ENCODE measurements around the gene SMIM23. TPM values are rescaled to one million over a fixed set of nuclear protein-coding genes. Genes with fewer than 3 reads are reported as not detected.

Gene SMIM23
- total RNA-seq, 2 donors from 2014 or later: not detected

DNA sequence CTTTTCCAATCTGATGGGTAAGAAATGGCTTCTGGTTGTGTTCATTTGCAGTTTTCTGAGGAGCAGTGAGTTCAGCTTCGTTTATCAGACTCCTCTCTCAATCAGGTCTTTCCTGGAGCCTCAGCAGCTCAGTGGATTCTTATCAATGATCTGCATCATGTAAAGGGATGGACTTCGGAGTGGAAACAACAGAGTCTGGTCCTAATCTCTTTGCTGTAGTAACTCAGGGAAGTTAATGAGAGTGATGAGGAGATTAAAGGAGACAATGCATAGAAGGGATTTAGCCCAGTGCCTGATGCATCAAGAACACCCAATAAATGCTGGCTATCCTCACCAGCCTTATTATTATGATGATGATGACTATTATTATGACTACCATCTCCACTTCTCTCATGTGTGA lies 47.2 kb downstream of the SMIM23 start:
- TF ChIP-seq, protein P1, sequence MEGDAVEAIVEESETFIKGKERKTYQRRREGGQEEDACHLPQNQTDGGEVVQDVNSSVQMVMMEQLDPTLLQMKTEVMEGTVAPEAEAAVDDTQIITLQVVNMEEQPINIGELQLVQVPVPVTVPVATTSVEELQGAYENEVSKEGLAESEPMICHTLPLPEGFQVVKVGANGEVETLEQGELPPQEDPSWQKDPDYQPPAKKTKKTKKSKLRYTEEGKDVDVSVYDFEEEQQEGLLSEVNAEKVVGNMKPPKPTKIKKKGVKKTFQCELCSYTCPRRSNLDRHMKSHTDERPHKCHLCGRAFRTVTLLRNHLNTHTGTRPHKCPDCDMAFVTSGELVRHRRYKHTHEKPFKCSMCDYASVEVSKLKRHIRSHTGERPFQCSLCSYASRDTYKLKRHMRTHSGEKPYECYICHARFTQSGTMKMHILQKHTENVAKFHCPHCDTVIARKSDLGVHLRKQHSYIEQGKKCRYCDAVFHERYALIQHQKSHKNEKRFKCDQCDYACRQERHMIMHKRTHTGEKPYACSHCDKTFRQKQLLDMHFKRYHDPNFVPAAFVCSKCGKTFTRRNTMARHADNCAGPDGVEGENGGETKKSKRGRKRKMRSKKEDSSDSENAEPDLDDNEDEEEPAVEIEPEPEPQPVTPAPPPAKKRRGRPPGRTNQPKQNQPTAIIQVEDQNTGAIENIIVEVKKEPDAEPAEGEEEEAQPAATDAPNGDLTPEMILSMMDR (IDR thresholded peaks at IDR 0.05): no peak
- H3K36me3 ChIP-seq: no peaks in the 10 kb centered on the region
- H3K27ac ChIP-seq: no peak overlapping the region
- H3K4me3 ChIP-seq: no peak overlapping the region
- no peaks in the 10 kb centered on the region for H3K27me3 ChIP-seq
- peaks cover 0 to 10% of the 10 kb centered on the region in 2 donors for H3K9me3 ChIP-seq
- H3K4me1 ChIP-seq: no peaks in the 10 kb centered on the region
- no peak for DNase-seq (ENCODE audit: low spot score)

DNA sequence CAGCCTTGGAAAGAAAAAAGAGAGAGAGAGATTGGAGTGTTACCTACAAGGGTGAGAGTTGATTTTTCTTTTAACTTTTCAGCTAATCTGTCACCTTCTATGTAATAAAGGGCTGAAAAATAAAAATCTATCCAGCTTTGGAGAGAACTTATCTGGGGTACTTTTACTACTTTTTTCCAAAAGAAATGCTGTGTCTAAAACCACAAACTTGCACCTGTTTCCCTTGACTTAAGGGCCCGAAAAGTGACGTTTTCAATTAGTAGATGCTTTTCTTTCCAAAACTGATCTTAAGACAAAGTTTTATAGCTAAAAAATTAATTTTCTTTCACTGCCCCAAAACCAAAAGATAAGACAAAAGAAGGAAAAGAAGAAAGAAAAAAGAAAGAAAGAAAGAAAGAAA lies 48.8 kb downstream of the SMIM23 start:
- no peaks in the 10 kb centered on the region for H3K4me1 ChIP-seq
- TF ChIP-seq, protein P1 (IDR thresholded peaks at IDR 0.05): no peak
- DNase-seq (ENCODE audit: low spot score): no peak
- peaks cover 0 to 10% of the 10 kb centered on the region in 2 donors for H3K9me3 ChIP-seq
- H3K4me3 ChIP-seq: no peak overlapping the region
- no peak overlapping the region for H3K27ac ChIP-seq
- no peaks in the 10 kb centered on the region for H3K27me3 ChIP-seq
- no peaks in the 10 kb centered on the region for H3K36me3 ChIP-seq

DNA sequence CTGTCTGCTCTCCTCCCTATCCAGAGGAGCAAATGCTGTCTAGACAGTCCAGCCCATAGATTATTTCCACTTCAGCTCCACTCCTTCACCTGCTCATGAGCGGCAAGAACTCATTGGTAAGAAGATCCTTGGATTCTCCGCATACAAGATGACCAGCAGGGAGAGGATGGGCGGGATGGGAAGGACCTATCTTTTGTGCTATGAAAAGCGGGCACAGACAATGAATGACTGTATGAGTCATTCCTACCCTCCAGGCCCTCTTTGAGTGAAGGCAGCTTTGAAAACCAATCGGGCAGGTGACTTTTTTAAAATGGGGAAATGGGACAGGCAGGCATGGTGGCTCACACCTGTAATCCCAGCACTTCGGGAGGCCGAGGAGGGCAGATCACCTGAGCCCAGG lies 49.4 kb downstream of the SMIM23 start:
- H3K27me3 ChIP-seq: no peaks in the 10 kb centered on the region
- H3K27ac ChIP-seq: no peak overlapping the region
- H3K4me3 ChIP-seq: no peak overlapping the region
- H3K9me3 ChIP-seq: peaks cover 0 to 10% of the 10 kb centered on the region in 2 donors
- TF ChIP-seq, protein P1 (IDR thresholded peaks at IDR 0.05): no peak
- no peaks in the 10 kb centered on the region for H3K36me3 ChIP-seq
- no peak for DNase-seq (ENCODE audit: low spot score)
- no peaks in the 10 kb centered on the region for H3K4me1 ChIP-seq

DNA sequence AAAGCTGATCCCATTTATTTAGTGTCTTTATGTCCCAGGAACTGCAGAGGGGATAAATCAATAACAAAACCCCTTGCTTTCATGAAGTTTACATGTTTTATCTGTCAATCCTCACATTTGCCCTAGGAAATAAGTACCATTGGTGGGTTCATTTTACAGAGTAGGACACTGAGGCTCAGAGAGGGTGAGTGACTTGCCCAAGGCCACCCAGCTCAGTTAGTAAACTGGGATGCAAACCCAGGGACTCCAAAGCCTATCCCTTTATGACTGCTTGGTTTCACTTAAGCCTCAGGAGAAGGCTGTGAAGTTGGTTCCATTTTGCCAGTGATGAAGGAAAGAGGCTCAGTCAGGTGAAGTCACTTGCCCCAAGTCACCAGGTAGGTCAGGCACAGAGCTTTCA lies 51.9 kb downstream of the SMIM23 start:
- TF ChIP-seq, protein P1 (IDR thresholded peaks at IDR 0.05): no peak
- Histone ChIP-seq H3K4me3 (no peak overlapping the region), H3K36me3 (no peaks in the 10 kb centered on the region), H3K4me1 (peaks cover 0 to 2% of the 10 kb centered on the region in 2 donors), H3K27ac (no peak overlapping the region), H3K27me3 (no peaks in the 10 kb centered on the region), H3K9me3 (peaks cover 0 to 10% of the 10 kb centered on the region in 2 donors)
- no peak for DNase-seq (ENCODE audit: low spot score)

DNA sequence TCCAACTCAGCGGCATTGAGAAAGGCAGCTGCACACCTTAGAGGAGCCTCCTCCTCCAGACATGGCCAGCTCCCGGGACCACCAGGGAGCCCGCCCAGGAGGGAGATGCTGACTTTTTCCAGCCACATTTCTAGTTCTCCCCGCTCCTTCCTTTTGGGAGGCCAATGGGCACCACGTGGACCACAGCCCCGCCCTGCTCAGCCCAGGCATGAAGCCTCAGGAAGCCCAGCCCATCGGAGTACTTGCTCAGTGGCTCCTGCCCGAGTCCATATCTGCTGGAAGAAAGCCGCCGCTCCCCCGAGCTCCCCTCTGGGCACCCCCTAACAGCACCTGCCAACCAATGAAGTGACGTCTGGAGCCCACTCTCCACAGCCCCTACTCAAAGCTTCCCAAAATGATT lies 52.4 kb downstream of the SMIM23 start:
- DNase-seq (ENCODE audit: low spot score): no peak
- Histone ChIP-seq H3K4me3 (no peak overlapping the region), H3K36me3 (no peaks in the 10 kb centered on the region), H3K9me3 (peaks cover 0 to 9% of the 10 kb centered on the region in 2 donors), H3K27me3 (no peaks in the 10 kb centered on the region), H3K4me1 (peaks cover 0 to 7% of the 10 kb centered on the region in 2 donors), H3K27ac (no peak overlapping the region)
- TF ChIP-seq, protein P1 (IDR thresholded peaks at IDR 0.05): no peak

DNA sequence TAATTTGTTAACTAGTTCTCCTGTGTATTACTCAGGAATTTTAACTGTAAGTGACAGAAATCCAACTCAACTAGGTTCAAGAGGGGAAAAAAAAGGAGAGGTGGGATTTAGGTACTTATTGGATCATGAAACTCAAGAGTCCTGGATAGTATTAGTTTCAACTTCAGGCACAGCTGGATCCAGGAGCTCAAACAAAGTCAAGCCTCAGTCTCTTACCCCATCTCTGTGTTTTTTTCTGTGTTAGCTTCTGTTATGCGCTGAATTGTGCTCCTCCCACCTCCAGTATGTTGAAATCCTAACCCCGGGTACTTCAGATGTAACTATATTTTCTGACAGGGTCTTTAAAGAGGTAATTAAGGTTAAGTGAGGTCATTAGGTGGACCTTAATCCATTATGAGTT lies 53.5 kb downstream of the SMIM23 start:
- H3K27ac ChIP-seq: no peak overlapping the region
- H3K36me3 ChIP-seq: no peaks in the 10 kb centered on the region
- H3K9me3 ChIP-seq: no peaks in the 10 kb centered on the region
- H3K4me3 ChIP-seq: no peak overlapping the region
- H3K27me3 ChIP-seq: no peaks in the 10 kb centered on the region
- TF ChIP-seq, protein P1 (IDR thresholded peaks at IDR 0.05): no peak
- H3K4me1 ChIP-seq: peaks cover 0 to 7% of the 10 kb centered on the region in 2 donors
- no peak for DNase-seq (ENCODE audit: low spot score)
